HG03025 (cell line): ENCODE measurements around the gene CYB5B.
"Not testable (repeated sequence)": the region's sequence is repeated elsewhere in the genome, so short reads cannot be mapped to it uniquely, and the experiment has no call there.

Source experiments
- ATAC-seq: cut with Tn5 transposase; IDR thresholded peaks from one replicate; pipeline ENCODE4 v1.9.1; 2021; ENCODE audit warnings: mild to moderate bottlenecking, moderate library complexity; ENCODE audit not compliant: unreplicated experiment, low FRiP score

The CYB5B gene

GRCh38 chr16:69441030-69441429 is 16.6 kb downstream of the CYB5B start:
- not testable (repeated sequence) for ATAC-seq

GRCh38 chr16:69443927-69444631 is 19.7 kb downstream of the CYB5B start:
- ATAC-seq, result no peak

GRCh38 chr16:69444873-69445517 is 20.6 kb downstream of the CYB5B start:
- no peak for ATAC-seq

GRCh38 chr16:69448470-69449193 is 24.2 kb downstream of the CYB5B start:
- no peak for ATAC-seq

- ATAC-seq, result no peak
Measured at GRCh38 chr16:69451166-69451565, 26.7 kb downstream of the CYB5B start.

GRCh38 chr16:69453936-69454335 is 29.5 kb downstream of the CYB5B start:
- no peak for ATAC-seq

- ATAC-seq, result no peak
Measured at GRCh38 chr16:69463876-69464275, 39.5 kb downstream of the CYB5B start.

- ATAC-seq, result no peak
Measured at GRCh38 chr16:69465083-69465721, 40.8 kb downstream of the CYB5B start.

- ATAC-seq, result no peak
Measured at GRCh38 chr16:69465881-69466280, 41.5 kb downstream of the CYB5B start.

GRCh38 chr16:69466547-69466946 is 42.1 kb downstream of the CYB5B start:
- ATAC-seq, result no peak

- no peak for ATAC-seq
Measured at GRCh38 chr16:69467080-69467479, 42.7 kb downstream of the CYB5B start.

GRCh38 chr16:69467531-69468204 is 43.2 kb downstream of the CYB5B start:
- no peak for ATAC-seq

- no peak for ATAC-seq
Measured at GRCh38 chr16:69469807-69470561, 45.6 kb downstream of the CYB5B start.

GRCh38 chr16:69471121-69471520 is 46.7 kb downstream of the CYB5B start:
- ATAC-seq, result no peak

GRCh38 chr16:69474408-69474807 is 50.0 kb downstream of the CYB5B start:
- no peak for ATAC-seq

GRCh38 chr16:69476920-69477443 is 52.6 kb downstream of the CYB5B start:
- no peak for ATAC-seq

- ATAC-seq, result no peak
Measured at GRCh38 chr16:69477546-69477945, 53.1 kb downstream of the CYB5B start.

GRCh38 chr16:69478685-69479084 is 54.3 kb downstream of the CYB5B start:
- no peak for ATAC-seq

GRCh38 chr16:69479775-69480174 is 55.4 kb downstream of the CYB5B start:
- ATAC-seq, result no peak

- ATAC-seq, result no peak
Measured at GRCh38 chr16:69481901-69482341, 57.5 kb downstream of the CYB5B start.
